Left kidney (tissue), 2 donors: ENCODE data around the gene FST. TPM values are rescaled to one million over a fixed set of nuclear protein-coding genes. Genes with fewer than 3 reads are reported as not detected.

Experiments
- DNase-seq: peaks from one replicate; pipeline ENCODE4 v3.0.0-alpha.2; 2013
- polyA plus RNA-seq: library from polyadenylated mRNA; unstranded; fragments of 120-200 nt; gene quantifications from one replicate; pipeline ENCODE4 v1.2.1, GENCODE V29; 2013; ENCODE audit not compliant: insufficient read length

FST gene
- polyA plus RNA-seq, 1 donor, result 34.1 TPM

DNA sequence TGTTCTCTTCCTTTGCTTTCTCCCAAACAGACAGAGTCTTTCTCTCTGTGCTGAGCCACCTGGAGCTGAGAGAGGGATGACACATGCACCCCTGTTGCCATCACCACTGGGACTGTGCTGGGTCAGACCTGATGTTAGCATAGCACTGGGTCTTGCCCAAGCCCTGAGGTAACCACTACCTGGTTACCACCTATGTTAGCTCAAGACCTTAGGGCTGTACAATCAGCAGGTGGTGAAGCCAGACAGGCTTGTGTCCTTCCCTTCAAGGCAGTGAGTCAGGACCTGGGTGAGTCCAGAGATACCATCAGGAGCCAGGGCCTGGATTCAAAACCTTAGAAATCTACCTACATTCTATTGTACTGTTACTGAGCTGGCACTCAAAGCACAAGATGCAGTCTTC, 32.1 kb downstream of the FST start:
- no peak for DNase-seq

DNA sequence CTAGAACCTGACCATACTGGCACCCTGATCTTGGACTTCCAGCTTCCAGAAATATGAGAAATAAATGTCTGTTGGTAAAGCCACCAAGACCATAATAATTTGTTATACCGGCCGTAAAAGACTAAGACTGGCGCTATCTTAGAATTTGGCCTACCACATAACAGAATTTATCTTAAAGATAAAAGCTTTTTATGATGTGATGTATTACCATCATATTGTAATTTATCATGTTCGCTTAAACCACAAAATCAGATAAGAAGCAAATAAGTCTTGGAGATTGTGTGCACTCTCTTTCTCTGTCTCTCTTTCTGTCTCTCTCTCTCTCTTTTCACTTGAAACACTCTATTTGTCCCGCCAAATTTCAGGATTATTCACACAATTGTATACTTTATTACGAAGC, 35.6 kb downstream of the FST start:
- DNase-seq, result no peak

- DNase-seq, result no peak
These were observed 40.4 kb downstream of the FST start for GRCh38 chr5:53520813-53521212.

Other genes with a start within 250 kb of the FST start
- 123 TPM for gene NDUFS4, start 80.0 kb downstream of the FST start, polyA plus RNA-seq